GM23338 (cell line): ENCODE measurements around the gene THSD7A.

Source experiments
- CREB1 ChIP-seq: fragments of 250-450 bp; sonication (Bioruptor Pico); IDR thresholded peaks from 2 replicates; pipeline ENCODE4 v1.5.0; 2020; ENCODE audit warnings: low read depth, mild to moderate bottlenecking, moderate library complexity
- EZH2 ChIP-seq: fragments of 200-600 bp; sonication (generic); IDR thresholded peaks from one replicate; pipeline ENCODE4 v1.8.0; 2017; ENCODE audit warnings: antibody characterized with exemption, mild to moderate bottlenecking, low read depth; ENCODE audit not compliant: unreplicated experiment
- EZH2phosphoT487 ChIP-seq: fragments of 200-600 bp; sonication (generic); IDR thresholded peaks from one replicate; pipeline ENCODE4 v1.8.1; 2018; ENCODE audit warnings: antibody characterized with exemption; ENCODE audit not compliant: unreplicated experiment
- JUNB ChIP-seq: IDR thresholded peaks from one replicate; pipeline ENCODE4 v1.6.1; 2016; ENCODE audit warnings: antibody characterized with exemption; ENCODE audit not compliant: unreplicated experiment
- NANOG ChIP-seq: IDR thresholded peaks from 2 replicates; pipeline ENCODE4 v1.6.1; 2016; ENCODE audit warnings: antibody characterized with exemption, borderline replicate concordance
- POLR2AphosphoS5 ChIP-seq: IDR thresholded peaks from 2 replicates; pipeline ENCODE4 v1.6.1; 2016; ENCODE audit warnings: antibody characterized with exemption, low read depth
- STAT1 ChIP-seq: IDR thresholded peaks from one replicate; pipeline ENCODE4 v1.6.1; 2016; ENCODE audit warnings: antibody characterized with exemption; ENCODE audit not compliant: unreplicated experiment
- TF ChIP-seq, protein P1 (sequence below), 2 experiments: fragments of 200-600 bp in 1 of 2; sonication (generic) in 1 of 2; conservative IDR thresholded peaks; 2 replicates each; pipeline versions ENCODE4 v1.5.1 to v1.6.1; 2016 to 2017; ENCODE audit warnings: antibody characterized with exemption in 2 of 2, low read depth in 2 of 2, mild to moderate bottlenecking in 2 of 2, moderate library complexity in 1 of 2
- TF ChIP-seq, protein P2 (sequence below): IDR thresholded peaks from one replicate; pipeline ENCODE4 v1.6.1; 2018; ENCODE audit warnings: antibody characterized with exemption; ENCODE audit not compliant: unreplicated experiment
- TF ChIP-seq, protein P3 (sequence below): IDR thresholded peaks from 2 replicates; pipeline ENCODE4 v1.6.1; 2016; ENCODE audit warnings: antibody characterized with exemption

DNA sequence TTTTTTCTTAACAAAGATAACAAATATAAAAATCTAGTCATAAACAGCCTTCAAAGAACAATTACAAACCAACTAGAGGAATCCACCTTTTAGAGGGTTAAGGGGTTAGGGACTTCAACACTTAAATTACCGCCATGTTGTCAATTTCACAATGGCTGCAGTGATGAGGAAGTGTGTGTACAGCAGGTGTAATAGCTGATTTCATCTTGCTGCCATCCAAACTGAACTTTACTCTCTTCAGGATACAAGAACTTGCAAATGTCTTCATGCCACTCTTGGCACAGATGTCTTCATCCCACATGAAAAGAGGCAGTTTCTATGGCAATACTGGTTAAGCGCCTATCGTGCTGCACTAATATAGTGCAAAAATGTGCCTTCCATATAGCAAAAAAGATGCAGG, 457.4 kb downstream of the THSD7A start:
- TF ChIP-seq EZH2: no peak
- TF ChIP-seq, protein P1, sequence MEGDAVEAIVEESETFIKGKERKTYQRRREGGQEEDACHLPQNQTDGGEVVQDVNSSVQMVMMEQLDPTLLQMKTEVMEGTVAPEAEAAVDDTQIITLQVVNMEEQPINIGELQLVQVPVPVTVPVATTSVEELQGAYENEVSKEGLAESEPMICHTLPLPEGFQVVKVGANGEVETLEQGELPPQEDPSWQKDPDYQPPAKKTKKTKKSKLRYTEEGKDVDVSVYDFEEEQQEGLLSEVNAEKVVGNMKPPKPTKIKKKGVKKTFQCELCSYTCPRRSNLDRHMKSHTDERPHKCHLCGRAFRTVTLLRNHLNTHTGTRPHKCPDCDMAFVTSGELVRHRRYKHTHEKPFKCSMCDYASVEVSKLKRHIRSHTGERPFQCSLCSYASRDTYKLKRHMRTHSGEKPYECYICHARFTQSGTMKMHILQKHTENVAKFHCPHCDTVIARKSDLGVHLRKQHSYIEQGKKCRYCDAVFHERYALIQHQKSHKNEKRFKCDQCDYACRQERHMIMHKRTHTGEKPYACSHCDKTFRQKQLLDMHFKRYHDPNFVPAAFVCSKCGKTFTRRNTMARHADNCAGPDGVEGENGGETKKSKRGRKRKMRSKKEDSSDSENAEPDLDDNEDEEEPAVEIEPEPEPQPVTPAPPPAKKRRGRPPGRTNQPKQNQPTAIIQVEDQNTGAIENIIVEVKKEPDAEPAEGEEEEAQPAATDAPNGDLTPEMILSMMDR (conservative IDR thresholded peaks at IDR 0.05; ENCODE audit: low read depth in 2 of 2): no peak
- TF ChIP-seq, protein P2, sequence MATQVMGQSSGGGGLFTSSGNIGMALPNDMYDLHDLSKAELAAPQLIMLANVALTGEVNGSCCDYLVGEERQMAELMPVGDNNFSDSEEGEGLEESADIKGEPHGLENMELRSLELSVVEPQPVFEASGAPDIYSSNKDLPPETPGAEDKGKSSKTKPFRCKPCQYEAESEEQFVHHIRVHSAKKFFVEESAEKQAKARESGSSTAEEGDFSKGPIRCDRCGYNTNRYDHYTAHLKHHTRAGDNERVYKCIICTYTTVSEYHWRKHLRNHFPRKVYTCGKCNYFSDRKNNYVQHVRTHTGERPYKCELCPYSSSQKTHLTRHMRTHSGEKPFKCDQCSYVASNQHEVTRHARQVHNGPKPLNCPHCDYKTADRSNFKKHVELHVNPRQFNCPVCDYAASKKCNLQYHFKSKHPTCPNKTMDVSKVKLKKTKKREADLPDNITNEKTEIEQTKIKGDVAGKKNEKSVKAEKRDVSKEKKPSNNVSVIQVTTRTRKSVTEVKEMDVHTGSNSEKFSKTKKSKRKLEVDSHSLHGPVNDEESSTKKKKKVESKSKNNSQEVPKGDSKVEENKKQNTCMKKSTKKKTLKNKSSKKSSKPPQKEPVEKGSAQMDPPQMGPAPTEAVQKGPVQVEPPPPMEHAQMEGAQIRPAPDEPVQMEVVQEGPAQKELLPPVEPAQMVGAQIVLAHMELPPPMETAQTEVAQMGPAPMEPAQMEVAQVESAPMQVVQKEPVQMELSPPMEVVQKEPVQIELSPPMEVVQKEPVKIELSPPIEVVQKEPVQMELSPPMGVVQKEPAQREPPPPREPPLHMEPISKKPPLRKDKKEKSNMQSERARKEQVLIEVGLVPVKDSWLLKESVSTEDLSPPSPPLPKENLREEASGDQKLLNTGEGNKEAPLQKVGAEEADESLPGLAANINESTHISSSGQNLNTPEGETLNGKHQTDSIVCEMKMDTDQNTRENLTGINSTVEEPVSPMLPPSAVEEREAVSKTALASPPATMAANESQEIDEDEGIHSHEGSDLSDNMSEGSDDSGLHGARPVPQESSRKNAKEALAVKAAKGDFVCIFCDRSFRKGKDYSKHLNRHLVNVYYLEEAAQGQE: no peak
- no peak for TF ChIP-seq POLR2AphosphoS5
- no peak for TF ChIP-seq CREB1 (CRISPR knock-in tag)
- no peak for TF ChIP-seq JUNB
- TF ChIP-seq STAT1: no peak
- no peak for TF ChIP-seq EZH2phosphoT487
- TF ChIP-seq NANOG: no peak
- TF ChIP-seq, protein P3, sequence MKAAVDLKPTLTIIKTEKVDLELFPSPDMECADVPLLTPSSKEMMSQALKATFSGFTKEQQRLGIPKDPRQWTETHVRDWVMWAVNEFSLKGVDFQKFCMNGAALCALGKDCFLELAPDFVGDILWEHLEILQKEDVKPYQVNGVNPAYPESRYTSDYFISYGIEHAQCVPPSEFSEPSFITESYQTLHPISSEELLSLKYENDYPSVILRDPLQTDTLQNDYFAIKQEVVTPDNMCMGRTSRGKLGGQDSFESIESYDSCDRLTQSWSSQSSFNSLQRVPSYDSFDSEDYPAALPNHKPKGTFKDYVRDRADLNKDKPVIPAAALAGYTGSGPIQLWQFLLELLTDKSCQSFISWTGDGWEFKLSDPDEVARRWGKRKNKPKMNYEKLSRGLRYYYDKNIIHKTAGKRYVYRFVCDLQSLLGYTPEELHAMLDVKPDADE: no peak
